GM12878 (cell line): Measurements from ENCODE around the gene COL18A1. TPM values are rescaled to one million over a fixed set of nuclear protein-coding genes. Genes with fewer than 3 reads are reported as not detected.

ENCODE experiments used
- ATAC-seq: fragments of 200-7000 bp; cut with Tn5 transposase; 3 replicates; pipeline ENCODE4 v1.9.1; 2020; ENCODE audit warnings: mild to moderate bottlenecking, moderate library complexity
- BruUV-seq: library from RNA; stranded (reverse); fragments of 400-500 nt; replicated peaks from 2 replicates; lab custom pipeline; 2021; lab: Mats Ljungman, UMichigan
- CTCF ChIA-PET: fragments of 300-600 bp; sonication (Branson Sonifier 250); formaldehyde crosslinking; extraction: SDS; loops from one replicate; lab custom pipeline; 2021; ENCODE audit warnings: inconsistent platforms; lab: Yijun Ruan, JAX
- POLR2A ChIA-PET: fragments of 350-600 bp; formaldehyde crosslinking; extraction: SDS; loops from one replicate; lab custom pipeline; 2021; ENCODE audit warnings: inconsistent platforms; lab: Charles Lee
- RAD21 ChIA-PET: fragments of 300-600 bp; sonication (Branson Sonifier 250); formaldehyde crosslinking; loops from one replicate; lab custom pipeline; 2023; ENCODE audit warnings: antibody characterized with exemption; ENCODE audit not compliant: unreplicated experiment; lab: Charles Lee
- SMC1A ChIA-PET: fragments of 300-600 bp; sonication (Branson Sonifier 250); formaldehyde crosslinking; loops from one replicate; lab custom pipeline; 2023; ENCODE audit not compliant: unreplicated experiment, uncharacterized antibody; lab: Charles Lee
- DNase-seq: peaks from one replicate; pipeline ENCODE4 v3.0.0-alpha.2; 2011; ENCODE audit warnings: low read depth, low spot score
- FAIRE-seq: peaks from 3 replicates; lab custom pipeline; 2011; peaks lifted over from hg19 to GRCh38; lab: Jason Lieb, UNC
- H2AFZ ChIP-seq: 2 replicates; pipeline ENCODE4 v1.6.0; 2011; ENCODE audit warnings: low read depth, low read length, control low read depth; ENCODE audit not compliant: control insufficient read depth
- H3K27ac ChIP-seq: 2 replicates; pipeline ENCODE4 v1.5.1; 2011; ENCODE audit warnings: control low read depth; ENCODE audit not compliant: control insufficient read depth, insufficient read depth
- H3K27me3 ChIP-seq, 2 experiments: replicated peaks in 1 of 2; 2 replicates each; pipeline versions ENCODE4 v1.6.0 to v1.6.1; 2011; ENCODE audit warnings: low read length in 1 of 2; ENCODE audit not compliant: control insufficient read depth in 2 of 2, insufficient read depth in 2 of 2
- H3K36me3 ChIP-seq, 2 experiments: 2 replicates each; pipeline ENCODE4 v1.5.1; 2011; ENCODE audit warnings: low read length in 1 of 2; ENCODE audit not compliant: control insufficient read depth in 2 of 2, insufficient read depth in 2 of 2
- H3K4me1 ChIP-seq: 2 replicates; pipeline ENCODE4 v1.6.1; 2011; ENCODE audit warnings: mild to moderate bottlenecking, low read length, moderate library complexity, mixed read lengths; ENCODE audit not compliant: control insufficient read depth, insufficient read depth
- H3K4me2 ChIP-seq: 2 replicates; pipeline ENCODE4 v1.6.0; 2011; ENCODE audit warnings: control low read depth; ENCODE audit not compliant: control insufficient read depth, insufficient read depth
- H3K4me3 ChIP-seq: fragments of 200-600 bp; sonication (generic); 2 replicates; pipeline ENCODE4 v1.5.1; 2016
- H3K79me2 ChIP-seq: 2 replicates; pipeline ENCODE4 v1.6.0; 2011; ENCODE audit warnings: low read length; ENCODE audit not compliant: control insufficient read depth, insufficient read depth
- H3K9ac ChIP-seq: 2 replicates; pipeline ENCODE4 v1.8.0; 2011; ENCODE audit warnings: low read length, control low read depth, mixed read lengths; ENCODE audit not compliant: control insufficient read depth, insufficient read depth
- H3K9me3 ChIP-seq: replicated peaks from 3 replicates; pipeline ENCODE4 v1.5.1; 2011; ENCODE audit warnings: mild to moderate bottlenecking, low read length; ENCODE audit not compliant: control insufficient read depth, insufficient read depth
- H4K20me1 ChIP-seq: 2 replicates; pipeline ENCODE4 v1.6.0; 2011; ENCODE audit not compliant: control insufficient read depth, insufficient read depth
- ATF3 ChIP-seq: IDR thresholded peaks from 2 replicates; pipeline ENCODE4 v1.6.1; 2011; ENCODE audit warnings: low read depth, mild to moderate bottlenecking, low read length, moderate library complexity, borderline replicate concordance; ENCODE audit errors: extremely low read depth
- CBFB ChIP-seq: IDR thresholded peaks from 2 replicates; pipeline ENCODE4 v1.6.1; 2016; ENCODE audit warnings: antibody characterized with exemption, low read depth
- CHD4 ChIP-seq: fragments of 200-600 bp; sonication (generic); IDR thresholded peaks from 2 replicates; pipeline ENCODE4 v1.6.1; 2016; ENCODE audit warnings: mild to moderate bottlenecking
- CTCF ChIP-seq, 3 experiments: IDR thresholded peaks in 2 of 3; conservative IDR thresholded peaks in 1 of 3; 2 replicates each; pipeline ENCODE4 v1.5.1; 2011; ENCODE audit warnings: low read depth in 3 of 3, low read length in 3 of 3, mild to moderate bottlenecking in 3 of 3, control low read depth in 2 of 3, moderate library complexity in 2 of 3, inconsistent platforms in 1 of 3, mixed read lengths in 1 of 3; ENCODE audit not compliant: control insufficient read depth in 2 of 3, insufficient read depth in 1 of 3; ENCODE audit errors: extremely low read depth in 1 of 3
- MYB ChIP-seq: fragments of 150-350 bp; IDR thresholded peaks from 2 replicates; pipeline ENCODE4 v1.6.1; 2014; ENCODE audit warnings: mild to moderate bottlenecking, low read depth, low read length, borderline replicate concordance
- MYC ChIP-seq: IDR thresholded peaks from 2 replicates; pipeline ENCODE4 v1.6.1; 2011; ENCODE audit warnings: mild to moderate bottlenecking, low read length, moderate library complexity, inconsistent platforms; ENCODE audit not compliant: insufficient read depth, insufficient replicate concordance, insufficient read length, severe bottlenecking
- NR2F1 ChIP-seq: fragments of 450-650 bp; conservative IDR thresholded peaks from 2 replicates; pipeline ENCODE4 v1.6.1; 2017; ENCODE audit warnings: mild to moderate bottlenecking
- PKNOX1 ChIP-seq: fragments of 450-650 bp; IDR thresholded peaks from 2 replicates; pipeline ENCODE4 v1.6.1; 2016; ENCODE audit warnings: mild to moderate bottlenecking
- POU2F2 ChIP-seq: IDR thresholded peaks from 3 replicates; pipeline ENCODE4 v1.6.1; 2011; ENCODE audit warnings: low read depth, mild to moderate bottlenecking, low read length, borderline replicate concordance
- RBBP5 ChIP-seq: fragments of 200-600 bp; sonication (generic); conservative IDR thresholded peaks from 2 replicates; pipeline ENCODE4 v1.6.1; 2016
- SMAD5 ChIP-seq: IDR thresholded peaks from 2 replicates; pipeline ENCODE4 v1.6.1; 2016; ENCODE audit warnings: antibody characterized with exemption, low read depth
- SRF ChIP-seq, 2 experiments: IDR thresholded peaks; 2 replicates each; pipeline ENCODE4 v1.6.1; 2011; ENCODE audit warnings: low read depth in 2 of 2, low read length in 2 of 2, mild to moderate bottlenecking in 1 of 2, moderate library complexity in 1 of 2
- YY1 ChIP-seq: IDR thresholded peaks from 2 replicates; pipeline ENCODE4 v1.6.1; 2011; ENCODE audit warnings: low read depth, mild to moderate bottlenecking, low read length
- ZNF24 ChIP-seq: fragments of 450-650 bp; IDR thresholded peaks from 2 replicates; pipeline ENCODE4 v1.6.1; 2017; ENCODE audit warnings: antibody characterized with exemption, mild to moderate bottlenecking
- WGBS: methylation state at CpG from one replicate; pipeline ENCODE4 v1.1.6; 2016; ENCODE audit warnings: low lambda C conversion rate; ENCODE audit not compliant: insufficient replicate concordance, insufficient coverage; ENCODE audit errors: missing lambda C conversion rate; 5-methylcytosine and 5-hydroxymethylcytosine counted together
- in situ Hi-C: fragments of 300-500 bp; cut with MboI; formaldehyde crosslinking; loops from 9 replicates; pipeline ENCODE4 v1.14.3; 2018; ENCODE audit warnings: mixed read lengths
- intact Hi-C: fragments of 100-400 bp; cut with micrococcal nuclease; formaldehyde crosslinking; loops from one replicate; pipeline ENCODE4 v1.14.2; 2022; ENCODE audit not compliant: unreplicated experiment
- polyA plus RNA-seq, 11 experiments: library from polyadenylated mRNA; depleted of rRNA in 4 of 11; unstranded in 6 of 11; stranded (reverse) in 5 of 11; fragments of >200 nt; fragmentation: Nextera tagmentation in 4 of 11; fragmentation: Illumina TruSeq in 1 of 11; extraction: Ambion mirVana in 4 of 11; extraction: Trizol in 1 of 11; gene quantifications; 1 replicate in 1 of 11; 2 replicates in 10 of 11; pipeline versions ENCODE4 v1.2.1 to v1.2.3, GENCODE V29; 2011 to 2016; ENCODE audit warnings: inconsistent platforms in 2 of 11, missing spikeins in 2 of 11, low read depth in 1 of 11
- total RNA-seq, 4 experiments: library from RNA; depleted of rRNA in 3 of 4; stranded (reverse); fragments of >200 nt in 3 of 4; fragmentation: Illumina TruSeq in 1 of 4; extraction: Trizol in 1 of 4; gene quantifications; 2 replicates each; pipeline versions ENCODE4 v1.2.1 to v1.2.3, GENCODE V29; 2013 to 2021

Gene COL18A1
- total and polyA plus RNA-seq, 10 of the 15 experiments (the other 5 are each of a cell fraction or from before 2014, with no cell fraction given) = under 0.01 to 0.49 (median 0.09) TPM; not detected in 3

GRCh38 chr21:45443595-45444181 lies 38.7 kb downstream of the COL18A1 start:
- SMC1A ChIA-PET = no interaction called here
- H3K79me2 ChIP-seq = no peaks in the 10 kb centered on the region
- FAIRE-seq = no peak
- TF ChIP-seq CHD4 (no peak), CTCF (IDR thresholded peaks at IDR 0.05 in 2 of 3, conservative IDR thresholded peaks at IDR 0.05 in 1 of 3; ENCODE audit: control insufficient read depth in 2 of 3, extremely low read depth in 1 of 3, insufficient read depth in 1 of 3, low read depth in 3 of 3, low read length in 3 of 3) (peak; percentile 7 to 17 (median 7); a peak in 4 of 6 replicates)
- TF ChIP-seq, all 136 proteins: peak for 1
- Histone ChIP-seq H3K36me3 (no peaks in the 10 kb centered on the region), H4K20me1 (no peaks in the 10 kb centered on the region), H2AFZ (no peak overlapping the region), H3K27ac (no peak overlapping the region), H3K4me2 (no peak overlapping the region), H3K9me3 (no peaks in the 10 kb centered on the region), H3K9ac (no peak overlapping the region), H3K4me1 (no peaks in the 10 kb centered on the region), H3K4me3 (no peak overlapping the region), H3K27me3 (no peaks in the 10 kb centered on the region)
- intact Hi-C loops (no loop called here), in situ Hi-C loops (no loop called here)
- ChIA-PET POLR2A (no interaction called here), CTCF (no interaction called here), RAD21 (no interaction called here)
- no peak for DNase-seq
- no peak for ATAC-seq
- WGBS = 58% methylated on average over 26 of the region's 27 CpGs
- BruUV-seq = no TSS peak

- Histone ChIP-seq H4K20me1 (no peaks in the 10 kb centered on the region), H3K9me3 (no peaks in the 10 kb centered on the region), H3K36me3 (no peaks in the 10 kb centered on the region), H3K4me3 (no peak overlapping the region), H3K4me2 (no peak overlapping the region), H2AFZ (no peak overlapping the region), H3K27ac (no peak overlapping the region), H3K79me2 (no peaks in the 10 kb centered on the region), H3K4me1 (no peaks in the 10 kb centered on the region), H3K27me3 (no peaks in the 10 kb centered on the region), H3K9ac (no peak overlapping the region)
- ChIA-PET POLR2A (no interaction called here), CTCF (no interaction called here), SMC1A (no interaction called here), RAD21 (no interaction called here)
- in situ Hi-C loops = no loop called here
- ATAC-seq (no peak), FAIRE-seq (no peak), DNase-seq (no peak)
- no TSS peak for BruUV-seq
- intact Hi-C loops = no loop called here
- 49% methylated on average over 17 of the region's 19 CpGs for WGBS
- TF ChIP-seq MYC (no peak), POU2F2 (no peak), MYB (no peak), PKNOX1 (no peak), ATF3 (no peak), SMAD5 (no peak), CBFB (no peak), ZNF24 (no peak), NR2F1 (no peak), RBBP5 (no peak), YY1 (no peak), SRF (IDR thresholded peaks at IDR 0.05; ENCODE audit: low read depth in 2 of 2, low read length in 2 of 2) (no peak)
Observed at GRCh38 chr21:45444385-45444784, 39.4 kb downstream of the COL18A1 start.
